Endothelial cell of umbilical vein (primary cell): Measurements from ENCODE around the gene XPO6. TPM values are rescaled to one million over a fixed set of nuclear protein-coding genes. Genes with fewer than 3 reads are reported as not detected.

Experiments used
- BruUV-seq: library from RNA; stranded (reverse); fragments of 400-500 nt; replicated peaks from 2 replicates; lab custom pipeline; 2021; lab: Mats Ljungman, UMichigan
- CTCF ChIA-PET: fragments of 300-600, 350-600 bp; sonication (Branson Sonifier 250); formaldehyde crosslinking; loops from one replicate; lab custom pipeline; 2021; ENCODE audit warnings: antibody characterized with exemption, inconsistent platforms; lab: Charles Lee
- POLR2A ChIA-PET: fragments of 300-600, 350-600 bp; sonication (Branson Sonifier 250); formaldehyde crosslinking; loops from one replicate; lab custom pipeline; 2021; ENCODE audit warnings: antibody characterized with exemption, inconsistent platforms; lab: Charles Lee
- DNase-seq: peaks from one replicate; pipeline ENCODE4 v3.0.0-alpha.2; 2011; ENCODE audit warnings: low read depth, low spot score
- FAIRE-seq: peaks from 2 replicates; lab custom pipeline; 2011; peaks lifted over from hg19 to GRCh38; lab: Jason Lieb, UNC
- H2AFZ ChIP-seq: 2 replicates; pipeline ENCODE4 v1.6.0; 2012; ENCODE audit warnings: low read depth, low read length, control low read depth, inconsistent platforms
- H3K27ac ChIP-seq: 2 replicates; pipeline ENCODE4 v1.5.1; 2011; ENCODE audit warnings: low read depth, mild to moderate bottlenecking, control low read depth, low read length, moderate library complexity; ENCODE audit not compliant: insufficient read depth
- H3K27me3 ChIP-seq, 2 experiments: 2 replicates each; pipeline versions ENCODE4 v1.6.0 to v1.6.1; 2011; ENCODE audit warnings: low read length in 2 of 2, mixed read lengths in 1 of 2; ENCODE audit not compliant: control insufficient read depth in 2 of 2, insufficient read depth in 2 of 2
- H3K36me3 ChIP-seq, 2 experiments: 2 replicates in 1 of 2; 3 replicates in 1 of 2; pipeline ENCODE4 v1.5.1; 2011; ENCODE audit warnings: low read length in 2 of 2, mild to moderate bottlenecking in 1 of 2, moderate library complexity in 1 of 2; ENCODE audit not compliant: control insufficient read depth in 2 of 2, insufficient read depth in 2 of 2; ENCODE audit errors: extremely low read depth in 1 of 2
- H3K4me1 ChIP-seq: 3 replicates; pipeline ENCODE4 v1.5.1; 2011; ENCODE audit warnings: mild to moderate bottlenecking, low read length; ENCODE audit not compliant: control insufficient read depth, insufficient read depth; ENCODE audit errors: extremely low read depth
- H3K4me2 ChIP-seq: 2 replicates; pipeline ENCODE4 v1.6.1; 2011; ENCODE audit warnings: low read length, control low read depth, mixed read lengths; ENCODE audit not compliant: insufficient read depth
- H3K4me3 ChIP-seq, 3 experiments: fragments of 200-600 bp in 1 of 3; sonication (generic), shearing (Covaris generic) in 1 of 3; replicated peaks in 1 of 3; 2 replicates each; pipeline ENCODE4 v1.5.1; 2011 to 2016; ENCODE audit warnings: control low read depth in 3 of 3, low read length in 3 of 3, mild to moderate bottlenecking in 2 of 3, inconsistent platforms in 1 of 3, low read depth in 1 of 3, moderate library complexity in 1 of 3; ENCODE audit not compliant: insufficient read depth in 1 of 3
- H3K79me2 ChIP-seq: 2 replicates; pipeline ENCODE4 v1.6.0; 2012; ENCODE audit warnings: low read length, inconsistent platforms; ENCODE audit not compliant: control insufficient read depth, insufficient read depth
- H3K9ac ChIP-seq: replicated peaks from 2 replicates; pipeline ENCODE3; 2011; ENCODE audit warnings: low read length, control low read depth; ENCODE audit not compliant: insufficient read depth; ENCODE audit errors: extremely low read depth
- H3K9me1 ChIP-seq: replicated peaks from 3 replicates; pipeline ENCODE4 v1.6.0; 2011; ENCODE audit warnings: mild to moderate bottlenecking, low read length; ENCODE audit not compliant: control insufficient read depth, insufficient read depth; ENCODE audit errors: extremely low read depth
- H3K9me3 ChIP-seq: replicated peaks from 2 replicates; pipeline ENCODE4 v1.5.1; 2012; ENCODE audit warnings: low read length, inconsistent platforms; ENCODE audit not compliant: control insufficient read depth, insufficient read depth
- H4K20me1 ChIP-seq: replicated peaks from 2 replicates; pipeline ENCODE3; 2011; ENCODE audit warnings: mild to moderate bottlenecking, low read length; ENCODE audit not compliant: control insufficient read depth, insufficient read depth; ENCODE audit errors: extremely low read depth
- CTCF ChIP-seq, 2 donors: IDR thresholded peaks; 1 replicate in 1 of 2; 2 replicates in 1 of 2; pipeline ENCODE4 v1.5.1; 2011; ENCODE audit warnings: low read length in 2 of 2, mild to moderate bottlenecking in 2 of 2, moderate library complexity in 2 of 2, control low read depth in 1 of 2, inconsistent platforms in 1 of 2, low read depth in 1 of 2; ENCODE audit not compliant: insufficient read depth in 1 of 2; ENCODE audit errors: extremely low read depth in 1 of 2
- EZH2 ChIP-seq: IDR thresholded peaks from 2 replicates; pipeline ENCODE4 v1.6.1; 2012; ENCODE audit warnings: borderline replicate concordance, low read depth, mild to moderate bottlenecking, moderate library complexity, low read length, inconsistent platforms; ENCODE audit not compliant: severe bottlenecking
- FOS ChIP-seq: IDR thresholded peaks from 2 replicates; pipeline ENCODE4 v1.6.1; 2011; ENCODE audit warnings: mild to moderate bottlenecking, low read length, moderate library complexity, borderline replicate concordance; ENCODE audit not compliant: insufficient read depth
- GATA2 ChIP-seq: IDR thresholded peaks from 2 replicates; pipeline ENCODE4 v1.7.0; 2011; ENCODE audit warnings: low read depth, mild to moderate bottlenecking, moderate library complexity, mixed read lengths, low read length; ENCODE audit not compliant: insufficient read length, insufficient read depth
- JUN ChIP-seq: IDR thresholded peaks from 2 replicates; pipeline ENCODE4 v1.6.1; 2011; ENCODE audit warnings: borderline replicate concordance, low read depth; ENCODE audit not compliant: insufficient read length, insufficient read depth
- MAX ChIP-seq: IDR thresholded peaks from 2 replicates; pipeline ENCODE4 v1.6.1; 2011; ENCODE audit not compliant: insufficient read depth, insufficient read length
- MYC ChIP-seq: IDR thresholded peaks from one replicate; pipeline ENCODE4 v1.6.1; 2011; ENCODE audit warnings: mild to moderate bottlenecking, low read depth, low read length
- POLR2A ChIP-seq: IDR thresholded peaks from 2 replicates; pipeline ENCODE4 v1.6.1; 2012; ENCODE audit warnings: low read depth, mild to moderate bottlenecking, control low read depth, low read length
- POLR2AphosphoS5 ChIP-seq: IDR thresholded peaks from 2 replicates; pipeline ENCODE4 v1.6.1; 2012; ENCODE audit warnings: low read depth, mild to moderate bottlenecking, control low read depth, low read length, moderate library complexity; ENCODE audit not compliant: insufficient read depth
- dilution Hi-C: fragments of 300-500 bp; cut with MboI; formaldehyde crosslinking; loops from one replicate; pipeline ENCODE4 v1.15.0; 2019; ENCODE audit warnings: low sequenced_read_pairs; ENCODE audit not compliant: extremely low pct_ligation_motif_present
- intact Hi-C: fragments of 100-400 bp; cut with micrococcal nuclease; formaldehyde crosslinking; loops from one replicate; pipeline ENCODE4 v1.10.0; 2022
- polyA plus RNA-seq, 4 experiments: library from polyadenylated mRNA; depleted of rRNA in 3 of 4; stranded (reverse) in 3 of 4; unstranded in 1 of 4; fragments of >200 nt; gene quantifications; 2 replicates each; pipeline versions ENCODE4 v1.2.1 to v1.2.3, GENCODE V29; 2011 to 2012; ENCODE audit warnings: missing spikeins in 1 of 4
- total RNA-seq: library from RNA; stranded (reverse); gene quantifications from 2 replicates; pipeline ENCODE4 v1.2.3, GENCODE V29; 2021

Gene XPO6
- total and polyA plus RNA-seq, 2 donors (not counting 3 experiments of a cell fraction or from before 2014, with no cell fraction given): 170 to 272 TPM

- H3K9me1 ChIP-seq: no peaks in the 10 kb centered on the region
- H2AFZ ChIP-seq: no peak overlapping the region
- TF ChIP-seq MAX (no peak), CTCF (IDR thresholded peaks at IDR 0.05; ENCODE audit: extremely low read depth in 1 of 2, insufficient read depth in 1 of 2, low read depth in 1 of 2, low read length in 2 of 2) (no peak), EZH2 (no peak)
- H3K4me1 ChIP-seq: no peaks in the 10 kb centered on the region
- no peaks in the 10 kb centered on the region for H3K79me2 ChIP-seq
- H3K27ac ChIP-seq: no peak overlapping the region
- dilution Hi-C loops (no loop called here), intact Hi-C loops (no loop called here)
- POLR2A ChIA-PET: no interaction called here
- H3K9me3 ChIP-seq: no peaks in the 10 kb centered on the region
- DNase-seq (no peak), FAIRE-seq (no peak)
- H3K4me2 ChIP-seq: no peak overlapping the region
- BruUV-seq: no TSS peak
- H4K20me1 ChIP-seq: no peaks in the 10 kb centered on the region
- no peak overlapping the region for H3K9ac ChIP-seq
- CTCF ChIA-PET: interaction anchor here (0.9 kb wide), 1 partner anchor 97 kb away, joined by 3 read pairs; no protein-coding TSS in a partner anchor
- H3K4me3 ChIP-seq: no peak overlapping the region
- no peaks in the 10 kb centered on the region for H3K27me3 ChIP-seq
- peaks cover 24 to 31% of the 10 kb centered on the region in 2 experiments for H3K36me3 ChIP-seq
Observed at GRCh38 chr16:28120754-28121153, 91.0 kb downstream of the XPO6 start.

- ChIA-PET CTCF (no interaction called here), POLR2A (no interaction called here)
- FAIRE-seq (no peak), DNase-seq (no peak)
- dilution Hi-C loops: no loop called here
- Histone ChIP-seq H2AFZ (no peak overlapping the region), H3K79me2 (no peaks in the 10 kb centered on the region), H3K4me1 (no peaks in the 10 kb centered on the region), H4K20me1 (no peaks in the 10 kb centered on the region), H3K36me3 (peaks cover 25 to 31% of the 10 kb centered on the region in 2 experiments), H3K27ac (no peak overlapping the region), H3K4me2 (no peak overlapping the region), H3K9me3 (no peaks in the 10 kb centered on the region), H3K9me1 (no peaks in the 10 kb centered on the region), H3K27me3 (no peaks in the 10 kb centered on the region), H3K4me3 (no peak overlapping the region), H3K9ac (no peak overlapping the region)
- BruUV-seq: no TSS peak
- TF ChIP-seq GATA2: no peak
- TF ChIP-seq CTCF (IDR thresholded peaks at IDR 0.05; ENCODE audit: extremely low read depth in 1 of 2, insufficient read depth in 1 of 2, low read depth in 1 of 2, low read length in 2 of 2): no peak
- no peak for TF ChIP-seq EZH2
- TF ChIP-seq JUN: no peak
- TF ChIP-seq MAX: no peak
- TF ChIP-seq POLR2AphosphoS5: no peak
- no peak for TF ChIP-seq FOS
- no peak for TF ChIP-seq MYC
- no peak for TF ChIP-seq POLR2A
- intact Hi-C loops: no loop called here
Observed at GRCh38 chr16:28118637-28119036, 93.1 kb downstream of the XPO6 start.
